RPMI7951 (cell line): ENCODE measurements around the gene CD82. TPM values are rescaled to one million over a fixed set of nuclear protein-coding genes. Genes with fewer than 3 reads are reported as not detected.
"Not testable (repeated sequence)": the region's sequence is repeated elsewhere in the genome, so short reads cannot be mapped to it uniquely, and the experiment has no call there.

Experiments
- DNase-seq: peaks from one replicate; pipeline ENCODE4 v3.0.0-alpha.2; 2012; ENCODE audit warnings: low read depth
- total RNA-seq: library from RNA; depleted of rRNA; stranded (reverse); fragments of >200 nt; shearing (Covaris generic); gene quantifications from 2 replicates; pipeline ENCODE4 v1.2.3, GENCODE V29; 2014

CD82 gene
- total RNA-seq, 1 experiment from 2014 or later = 83.6 TPM

DNA sequence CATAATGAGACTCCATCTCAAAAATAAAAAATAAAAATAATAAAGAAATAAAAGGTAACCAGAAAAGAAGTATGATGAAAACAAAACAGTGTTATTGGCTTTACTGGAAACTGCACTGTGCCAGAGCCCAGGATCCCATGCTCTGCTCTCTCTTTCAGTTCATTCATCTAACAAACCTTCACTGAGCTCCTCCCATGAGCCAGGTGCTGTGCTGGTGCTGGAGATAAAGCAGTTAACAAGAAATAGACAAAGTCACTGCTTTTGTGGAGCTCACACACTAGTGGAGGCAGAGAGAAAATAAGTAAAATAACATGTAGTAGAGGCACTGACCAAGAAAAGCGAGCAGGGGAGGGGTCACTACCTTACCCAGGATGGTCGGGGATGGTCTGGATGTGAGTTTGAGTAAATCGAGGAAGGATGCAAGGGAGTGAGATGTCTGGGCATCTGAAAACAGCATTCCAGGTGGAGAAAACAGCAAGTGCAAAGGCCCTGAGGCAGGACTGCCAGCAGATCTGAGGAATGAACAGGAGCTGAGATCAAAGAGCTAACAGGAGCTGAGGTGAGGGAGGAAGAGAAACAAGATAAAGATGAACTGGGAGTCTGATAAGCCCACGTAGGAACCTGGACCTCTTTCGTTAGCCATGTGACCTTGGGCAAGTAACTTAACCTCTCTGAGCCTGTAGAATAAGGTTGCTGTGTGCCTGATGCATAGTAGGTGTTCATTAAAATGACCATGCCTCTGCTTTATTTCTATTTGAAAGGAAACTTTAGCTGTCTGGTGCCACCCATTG, 31.3 kb upstream of the CD82 start:
- no peak for DNase-seq

DNA sequence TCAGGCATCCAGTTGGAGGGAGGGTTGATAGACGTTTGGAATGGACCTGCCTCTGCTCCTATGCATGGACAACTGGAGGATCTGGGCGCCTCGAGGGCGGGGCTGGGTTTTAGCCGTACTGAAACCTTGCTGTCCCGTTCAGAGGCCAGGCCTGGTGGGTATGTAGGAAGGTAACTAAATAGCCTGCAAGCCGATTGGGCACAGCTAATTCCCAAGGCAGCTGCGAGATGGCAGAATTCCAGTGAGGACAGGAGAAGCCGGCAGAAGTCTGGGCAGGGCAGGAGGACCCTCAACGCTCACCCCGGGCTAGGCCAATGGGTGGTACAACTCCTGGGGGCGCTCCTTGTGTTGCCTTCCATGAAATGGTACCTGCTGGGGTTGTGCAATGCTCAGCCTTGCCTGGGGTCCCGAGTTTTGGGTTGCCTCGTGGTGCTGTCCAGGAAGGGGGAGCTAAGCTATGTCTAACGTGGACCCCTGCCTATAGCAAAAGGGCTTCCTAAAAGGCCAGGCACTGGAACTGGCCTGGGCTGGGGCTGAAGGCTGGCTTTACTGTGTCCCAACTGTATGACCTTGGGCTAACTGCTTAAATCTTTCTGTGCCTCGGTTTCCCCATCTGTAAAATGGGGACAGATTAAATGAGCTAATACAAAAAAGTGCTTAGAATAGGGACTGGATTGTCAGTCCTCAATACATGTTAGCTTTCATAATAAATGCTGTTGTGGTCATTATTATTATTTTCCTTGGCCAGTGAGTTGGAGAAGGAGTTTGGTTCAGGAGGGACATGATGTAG, 30.1 kb upstream of the CD82 start:
- DNase-seq = no peak

DNA sequence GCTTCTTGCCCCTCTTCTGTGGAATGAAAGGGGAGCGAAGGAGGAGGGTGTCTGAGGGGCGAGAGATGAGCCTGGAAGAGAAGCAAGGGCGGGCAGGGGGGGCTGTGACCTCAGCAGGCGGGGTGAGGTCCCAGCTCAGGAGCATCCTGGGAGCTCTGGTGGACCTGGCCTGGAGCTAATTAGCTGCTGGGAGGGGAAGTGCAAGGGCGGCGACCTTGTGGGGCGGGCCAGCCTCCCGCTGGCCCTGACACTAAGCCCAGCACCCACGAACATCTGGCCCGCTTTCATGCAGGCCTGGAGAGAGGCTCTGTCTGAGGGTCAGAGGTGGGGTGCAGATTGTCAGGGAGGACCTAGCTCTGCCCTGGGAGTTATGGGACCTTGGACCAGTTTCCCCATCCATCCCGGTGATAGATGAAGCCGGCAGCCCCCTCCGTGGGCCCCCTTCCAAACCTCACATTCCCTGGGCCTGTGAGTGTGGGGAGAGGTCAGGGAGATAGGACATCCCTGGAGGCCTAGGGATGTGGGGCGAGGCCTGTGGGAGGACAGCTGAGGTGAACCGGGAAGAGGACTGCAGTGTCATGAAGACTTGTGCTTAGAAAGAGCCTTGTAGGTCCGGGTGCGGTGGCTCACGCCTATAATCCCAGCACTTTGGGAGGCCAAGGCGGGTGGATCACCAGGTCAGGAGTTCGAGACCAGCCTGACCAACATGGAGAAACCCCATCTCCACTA, 28.5 kb upstream of the CD82 start:
- no peak for DNase-seq

DNA sequence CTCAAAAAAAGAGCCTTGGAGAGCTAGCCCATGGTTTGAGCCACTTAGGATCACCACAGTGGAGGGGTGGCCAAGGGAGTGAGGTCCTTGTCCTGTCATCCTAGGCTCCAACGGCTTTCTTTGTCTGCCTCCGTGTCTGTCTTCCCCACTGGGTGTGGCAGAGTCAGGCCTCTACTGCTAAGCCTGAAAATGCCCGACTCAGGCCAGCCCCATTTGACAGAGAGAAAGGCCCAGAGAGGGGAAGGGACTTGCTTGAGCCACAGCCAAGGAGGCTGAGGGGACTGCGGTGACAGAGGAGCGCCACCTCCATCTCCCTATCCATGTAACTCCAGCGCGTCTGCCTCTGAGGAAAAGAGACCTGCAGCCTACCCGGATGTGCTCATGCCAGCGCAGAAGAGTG, 27.8 kb upstream of the CD82 start:
- no peak for DNase-seq

DNA sequence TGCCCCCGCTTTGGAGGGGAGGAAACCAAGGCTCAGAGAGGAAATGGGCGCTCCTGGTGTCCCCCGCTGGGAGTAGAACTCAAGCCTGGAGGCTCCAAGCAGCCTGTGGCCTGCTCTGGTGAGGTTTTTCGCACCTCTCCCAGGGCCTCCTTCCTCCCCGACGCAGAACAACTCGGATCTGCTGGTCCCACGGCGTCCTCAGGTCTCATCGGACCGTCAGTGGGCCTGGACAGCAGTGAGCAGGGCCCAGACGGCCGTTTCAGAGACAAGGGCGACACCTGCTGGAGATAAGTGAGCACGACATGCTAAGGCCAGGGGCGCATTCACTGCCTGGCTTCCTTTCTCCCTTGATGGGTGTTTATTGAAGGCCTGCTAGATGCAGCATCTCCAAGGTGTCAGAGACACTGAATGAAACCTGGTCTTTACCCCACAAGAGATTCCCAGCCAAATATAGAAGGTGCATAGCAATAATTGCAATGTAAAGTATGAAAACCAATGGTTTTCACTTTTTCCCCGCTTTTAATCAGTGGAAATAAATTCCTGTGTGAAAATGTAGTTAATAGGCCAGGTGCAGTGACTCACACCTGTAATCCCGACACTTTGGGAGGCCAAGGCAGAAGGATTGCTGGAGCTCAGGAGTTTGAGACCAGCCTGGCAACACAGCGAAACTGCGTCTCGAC, 26.9 kb upstream of the CD82 start:
- DNase-seq = peak; percentile 51

DNA sequence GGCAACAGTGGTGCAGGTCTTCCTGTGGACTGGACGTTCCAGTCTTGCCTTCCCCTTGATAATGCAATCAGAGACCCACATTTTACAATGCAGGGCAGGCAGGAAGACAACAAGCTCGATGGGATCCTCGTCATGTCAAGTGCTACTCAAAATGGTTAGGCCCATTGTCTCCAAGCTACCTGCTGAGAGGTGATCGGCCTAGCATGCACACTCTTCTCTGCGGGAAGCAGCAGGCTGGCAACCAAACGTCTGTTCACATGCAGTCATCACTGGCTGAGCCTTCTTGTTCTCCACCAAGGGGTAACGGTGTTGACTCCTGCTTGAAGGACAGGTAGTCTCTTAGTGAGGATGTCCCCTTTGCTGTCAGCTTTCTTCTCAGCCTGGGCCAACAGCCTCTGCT, 25.5 kb upstream of the CD82 start:
- DNase-seq = no peak

DNA sequence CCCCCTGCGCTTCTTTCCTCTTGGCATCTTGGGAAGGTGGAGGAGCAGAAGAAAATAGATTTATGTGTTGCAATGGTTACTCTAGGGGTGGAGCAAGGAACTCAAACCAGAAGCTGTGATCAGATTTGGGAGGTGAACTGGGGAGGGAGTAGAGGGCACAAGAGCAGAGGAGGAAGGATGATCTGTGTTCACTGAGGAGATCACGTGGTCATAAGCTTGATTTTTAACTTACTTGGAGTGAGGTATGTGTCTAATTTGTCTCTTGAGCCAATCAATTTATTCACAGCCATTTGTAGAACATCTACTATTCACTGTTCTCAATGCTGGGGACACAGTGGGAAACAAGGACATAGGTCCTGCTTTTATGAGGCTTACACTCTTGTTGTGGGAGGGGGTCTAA, 24.8 kb upstream of the CD82 start:
- no peak for DNase-seq

DNA sequence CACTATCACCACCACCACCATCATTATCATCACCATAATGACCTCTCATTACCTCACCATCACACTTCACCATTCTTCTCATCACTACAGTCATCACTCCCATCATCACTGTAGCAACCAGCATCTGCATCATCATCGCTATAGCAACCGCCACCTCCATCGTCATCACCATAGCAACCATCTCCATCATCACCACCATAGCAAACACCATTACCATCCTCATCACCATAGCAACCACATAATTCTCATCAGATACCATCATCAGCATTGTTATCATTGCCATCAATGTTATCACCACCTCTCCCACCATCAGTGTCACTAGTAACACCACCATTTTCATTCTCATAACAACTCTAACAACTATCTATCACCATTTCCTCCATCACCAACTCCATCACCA, 23.1 kb upstream of the CD82 start:
- no peak for DNase-seq

DNA sequence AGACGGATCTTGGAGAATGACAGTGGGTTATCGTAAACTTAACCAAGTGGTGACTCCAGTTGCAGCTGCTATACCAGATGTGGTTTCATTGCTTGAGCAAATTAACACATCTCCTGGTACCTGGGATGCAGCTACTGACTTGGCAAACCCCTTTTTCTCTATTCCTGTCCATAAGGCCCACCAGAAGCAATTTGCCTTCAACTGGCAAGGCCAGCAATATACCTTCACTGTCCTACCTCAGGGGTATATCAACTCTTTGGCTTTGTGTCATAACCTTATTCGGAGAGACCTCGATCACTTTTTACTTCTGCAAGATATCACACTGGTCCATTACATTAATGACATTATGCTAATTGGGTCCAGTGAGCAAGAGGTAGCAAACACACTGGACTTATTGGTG, 18.5 kb upstream of the CD82 start:
- not testable (repeated sequence) for DNase-seq

DNA sequence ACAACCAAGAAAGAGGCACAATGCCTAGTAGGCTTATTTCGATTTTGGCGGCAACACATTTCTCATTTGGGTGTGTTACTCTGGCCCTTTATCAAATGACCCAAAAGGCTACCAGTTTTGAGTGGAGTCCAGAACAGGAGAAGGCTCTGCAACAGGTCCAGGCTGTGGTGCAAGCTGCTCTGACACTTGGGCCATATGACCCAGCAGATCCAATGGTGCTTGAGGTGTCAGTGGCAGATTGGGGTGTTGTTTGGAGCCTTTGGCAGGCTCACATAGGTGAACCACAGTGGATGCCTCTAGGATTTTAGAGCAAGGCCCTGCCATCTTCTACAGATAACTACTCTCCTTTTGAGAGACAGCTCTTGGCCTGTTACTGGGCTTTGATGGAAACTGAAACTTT, 17.9 kb upstream of the CD82 start:
- not testable (repeated sequence) for DNase-seq

DNA sequence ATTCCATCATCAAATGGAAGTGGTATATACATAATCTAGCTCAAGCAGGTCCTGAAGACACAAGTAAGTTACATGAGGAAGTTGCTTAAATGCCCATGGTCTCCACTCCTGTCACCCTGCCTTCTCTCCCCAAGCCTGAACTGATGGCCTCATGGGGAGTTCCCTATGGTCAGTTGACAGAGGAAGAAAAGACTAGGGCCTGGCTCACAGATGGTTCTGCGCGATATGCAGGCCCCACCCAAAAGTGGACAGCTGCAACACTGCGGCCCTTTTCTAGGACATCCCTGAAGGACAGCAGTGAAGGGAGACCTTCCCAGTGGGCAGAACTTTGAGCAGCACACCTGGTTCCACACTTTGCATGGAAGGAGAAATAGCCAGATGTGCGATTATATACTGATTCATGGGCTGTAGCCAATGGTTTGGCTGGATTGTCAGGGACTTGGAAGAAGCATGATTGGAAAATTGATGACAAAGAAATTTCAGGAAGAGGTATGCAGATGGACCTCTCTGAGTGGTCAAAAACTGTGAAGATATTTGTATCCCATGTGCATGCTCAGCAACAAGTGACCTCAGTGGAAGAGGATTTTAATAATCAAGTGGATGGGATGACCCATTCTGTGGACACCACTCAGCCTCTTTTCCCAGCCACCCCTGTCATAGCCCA, 17.3 kb upstream of the CD82 start:
- no peak for DNase-seq

DNA sequence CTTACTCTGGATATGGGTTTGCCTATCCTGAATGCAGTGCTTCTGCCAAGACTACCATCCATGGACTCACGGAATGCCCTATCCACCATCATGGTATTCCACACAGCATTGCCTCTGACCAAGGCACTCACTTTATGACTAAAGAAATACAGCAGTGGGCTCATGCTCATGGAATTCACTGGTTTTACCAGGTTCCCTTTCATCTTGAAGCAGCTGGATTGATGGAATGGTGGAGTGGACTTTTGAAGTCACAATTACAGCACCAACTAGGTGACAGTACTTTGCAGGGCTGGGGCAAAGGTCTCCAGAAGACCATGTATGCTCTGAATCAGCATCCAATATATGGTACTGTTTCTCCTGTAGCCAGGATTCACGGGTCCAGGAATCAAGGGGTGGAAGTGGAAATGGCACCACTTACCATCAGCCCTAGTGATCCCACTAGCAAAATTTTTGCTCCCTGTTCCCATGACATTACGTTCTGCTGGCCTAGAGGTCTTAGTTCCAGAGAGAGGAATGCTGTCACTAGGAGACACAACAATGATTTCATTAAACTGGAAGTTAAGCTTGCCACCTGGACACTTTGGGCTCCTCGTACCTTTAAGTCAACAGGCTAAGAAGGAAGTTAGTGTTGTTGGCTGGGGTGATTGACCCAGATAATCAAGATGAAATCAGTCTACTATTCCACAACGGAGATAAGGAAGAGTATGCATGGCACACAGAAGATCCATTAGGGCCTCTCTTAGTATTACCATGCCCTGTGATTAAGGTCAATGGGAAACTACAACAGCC, 16.3 kb upstream of the CD82 start:
- not testable (repeated sequence) for DNase-seq

DNA sequence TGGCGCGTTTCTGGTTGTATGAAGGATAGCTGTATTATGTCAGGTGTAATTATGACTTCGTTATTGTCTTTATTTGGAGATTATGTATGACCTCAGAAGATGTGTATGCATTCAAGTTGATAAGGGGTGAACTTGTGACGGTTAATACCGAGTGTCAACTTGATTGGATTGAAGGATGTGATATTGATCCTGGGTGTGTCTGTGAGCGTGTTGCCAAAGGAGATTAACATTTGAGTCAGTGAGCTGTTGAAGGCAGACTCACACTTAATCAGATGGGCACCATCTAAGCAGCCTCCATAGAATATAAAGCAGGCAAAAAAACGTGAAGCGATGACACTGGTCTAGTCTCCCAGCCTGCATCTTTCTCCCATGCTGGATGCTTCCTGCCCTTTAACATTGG, 15.3 kb upstream of the CD82 start:
- no peak for DNase-seq

DNA sequence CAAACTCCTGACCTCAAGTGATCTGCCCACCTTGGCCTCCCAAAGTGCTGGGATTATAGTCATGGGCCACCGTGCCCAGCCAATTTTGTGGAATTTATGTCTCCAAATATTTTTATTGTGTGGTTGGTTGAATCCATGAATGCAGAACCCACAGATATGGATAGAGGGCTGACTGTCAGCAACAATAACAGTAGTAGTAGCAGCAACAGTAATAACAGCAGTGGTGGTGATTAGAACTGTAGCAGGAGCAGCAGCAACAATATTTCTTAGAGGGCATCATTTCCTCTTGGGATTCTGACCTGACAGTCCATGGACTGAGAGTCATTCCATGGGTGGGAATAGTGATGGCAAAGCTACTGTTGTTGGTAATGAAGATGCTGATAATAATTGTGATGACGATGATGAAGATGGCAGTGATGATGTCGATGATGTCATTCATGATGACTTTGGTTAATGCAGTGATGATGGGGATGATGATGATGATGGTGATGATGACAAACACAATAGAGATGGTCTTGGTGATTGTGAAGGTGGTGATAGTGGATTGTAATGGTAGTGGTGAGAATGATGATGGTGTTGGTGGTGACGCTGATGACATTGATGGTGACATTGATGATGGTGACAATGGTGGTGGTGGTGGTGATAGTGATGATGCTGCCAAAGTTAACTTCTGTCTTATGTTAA, 13.9 kb upstream of the CD82 start:
- no peak for DNase-seq

DNA sequence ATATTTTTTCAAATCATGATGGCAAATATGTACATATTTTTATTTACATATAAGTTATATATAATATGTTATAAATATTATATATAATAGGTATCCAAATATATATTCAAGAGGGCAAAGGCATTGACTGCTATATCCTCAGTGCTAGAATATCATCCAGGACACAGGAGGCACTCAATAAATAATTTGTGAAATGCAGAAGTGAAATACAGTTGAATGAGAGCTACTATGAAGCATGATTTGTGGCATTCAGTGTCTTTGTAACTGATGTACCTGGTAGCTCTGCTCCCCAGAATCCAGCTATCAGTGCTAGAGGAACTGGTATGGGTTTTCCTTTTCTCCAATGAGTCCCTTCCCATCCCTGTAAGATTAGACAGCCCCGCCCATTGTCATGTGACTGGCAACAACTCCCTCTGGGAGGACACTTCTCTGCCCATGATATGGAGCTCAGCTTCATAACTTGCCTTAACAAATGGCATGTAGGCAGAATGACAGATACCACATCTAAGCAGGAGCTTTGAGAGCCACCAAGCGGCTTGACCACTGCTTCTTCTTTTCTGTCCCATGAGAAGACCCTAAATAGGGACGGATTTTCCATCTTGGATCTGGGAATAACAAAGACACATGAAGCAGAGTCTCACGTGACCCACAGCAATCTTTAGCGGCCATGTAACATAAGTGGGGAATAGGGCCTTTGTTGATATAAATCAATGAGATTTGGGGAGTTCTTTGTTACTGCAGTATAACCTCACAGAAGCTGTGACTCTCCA, 10.2 kb upstream of the CD82 start:
- DNase-seq = no peak

DNA sequence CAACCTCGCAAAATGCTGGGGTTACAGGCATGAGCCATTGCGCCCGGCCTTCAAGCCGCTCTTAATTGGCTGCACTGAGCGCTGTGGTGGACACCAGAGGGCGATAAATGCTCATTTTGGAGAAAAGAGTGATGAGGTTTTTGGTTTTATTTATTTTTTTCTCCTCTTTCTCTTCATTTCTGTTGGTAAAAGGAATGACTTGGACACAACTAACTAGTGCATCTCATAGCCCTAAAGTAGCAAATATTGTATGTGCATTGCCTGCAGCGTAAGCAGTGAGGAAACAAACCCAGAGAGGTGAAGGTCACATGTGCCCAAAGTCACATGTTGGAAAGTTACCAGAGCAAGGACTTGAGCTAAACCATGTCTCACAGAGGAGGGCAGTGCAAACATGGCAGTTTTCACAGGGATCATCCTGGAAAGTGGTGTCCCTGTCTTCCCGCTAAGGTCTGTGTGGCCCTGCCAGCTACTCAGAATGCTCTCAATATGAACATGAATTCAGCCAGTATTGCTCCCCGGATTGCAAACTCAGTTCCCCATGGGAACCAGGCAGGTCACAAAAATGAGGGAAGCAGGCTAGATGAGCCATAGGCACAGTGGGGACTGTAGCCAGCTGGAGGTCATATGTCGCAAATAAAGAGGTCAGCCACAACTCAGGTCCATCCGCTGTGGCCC, 8.6 kb upstream of the CD82 start:
- DNase-seq = peak; percentile 56

DNA sequence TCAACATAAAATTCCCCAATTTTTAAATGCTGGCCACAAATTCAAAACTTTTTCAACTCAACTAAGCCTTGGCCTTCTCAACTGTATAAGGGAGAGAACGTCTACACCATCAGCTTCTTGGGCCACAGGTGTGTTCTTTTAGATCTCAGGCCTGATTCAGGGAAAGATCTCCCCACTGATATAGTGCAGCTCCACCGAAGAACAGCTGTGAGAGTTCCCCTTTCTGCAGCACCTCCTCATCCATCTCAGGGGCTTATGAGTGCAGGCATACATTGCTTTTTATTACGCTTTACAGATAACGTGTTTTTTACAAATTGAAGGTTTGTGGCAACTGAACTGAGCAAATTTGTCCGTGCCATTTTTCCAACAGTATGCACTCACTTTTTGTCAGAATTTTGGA, 8.0 kb upstream of the CD82 start:
- DNase-seq = no peak

DNA sequence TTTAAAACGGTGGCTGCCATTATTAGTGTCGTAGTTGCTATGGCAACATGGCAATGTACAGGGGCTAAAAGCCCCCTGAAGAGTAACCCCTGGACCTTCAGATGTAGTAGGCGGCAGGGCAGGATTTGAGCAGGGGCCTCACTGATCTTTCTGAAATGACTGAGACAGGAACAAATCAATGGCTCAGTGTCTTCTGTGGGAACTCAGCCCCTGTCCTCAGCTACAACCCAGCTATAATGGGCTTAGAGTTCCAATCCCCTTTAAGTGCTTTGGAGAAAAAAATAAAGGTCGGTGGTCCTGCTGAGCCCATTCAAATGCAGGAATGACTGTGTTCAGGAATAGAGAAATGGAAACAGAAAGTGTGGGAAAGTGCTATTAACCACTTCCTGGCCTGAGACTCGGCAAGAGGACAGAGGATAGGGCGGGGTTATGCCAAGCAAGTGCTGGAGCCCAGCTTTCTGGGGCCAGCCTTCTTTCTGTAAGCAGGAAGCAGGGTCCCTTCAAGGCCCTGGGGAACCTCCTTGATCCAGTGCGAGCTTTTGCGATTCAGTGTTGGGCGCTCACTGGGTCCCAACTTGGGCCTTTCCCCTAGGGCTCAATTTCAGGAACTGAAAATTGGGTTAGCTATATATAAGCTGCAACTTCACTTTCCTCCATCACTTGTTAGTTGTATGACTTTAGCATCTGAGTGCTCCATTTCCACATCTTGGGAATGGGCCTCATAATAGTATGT, 6.1 kb upstream of the CD82 start:
- no peak for DNase-seq
